Right lobe of liver (tissue), 4 donors: ENCODE results near the gene COL23A1.

ENCODE experiments used
- CTCF ChIP-seq, 4 donors: fragments of 200-600 bp in 3 of 4; fragments of 450-650 bp in 1 of 4; IDR thresholded peaks; one replicate each; pipeline versions ENCODE4 v1.5.1 to v1.8.0; 2016 to 2022; ENCODE audit warnings: antibody characterized with exemption in 4 of 4, mild to moderate bottlenecking in 2 of 4
- POLR2A ChIP-seq: fragments of 450-650 bp; IDR thresholded peaks from one replicate; pipeline ENCODE4 v1.6.1; 2017; ENCODE audit warnings: antibody characterized with exemption, mild to moderate bottlenecking
- donor health status: DM: no; HTN: no; CAD: no.
- donor health status: DM: no; HTN: no; CAD: no.
- donor health status: DM: no; HTN: yes; CAD: no.

GRCh38 chr5:178199581-178200434, 390.4 kb downstream of the COL23A1 start:
- TF ChIP-seq CTCF (IDR thresholded peaks at IDR 0.05) (no peak), POLR2A (no peak)
